B cell (primary cell): ENCODE results near the gene RAI14. TPM values are rescaled to one million over a fixed set of nuclear protein-coding genes. Genes with fewer than 3 reads are reported as not detected.

Experiments
- ATAC-seq: fragments of 200-7000 bp; cut with Tn5 transposase; one replicate; pipeline ENCODE4 v1.10.0; 2021; ENCODE audit warnings: low read depth, mild to moderate bottlenecking, moderate number of reproducible peaks, moderate library complexity
- CTCF ChIA-PET: fragments of 350-600 bp; sonication (Branson Sonifier 250); formaldehyde crosslinking; loops from one replicate; lab custom pipeline; 2021; ENCODE audit warnings: antibody characterized with exemption, inconsistent platforms; lab: Charles Lee
- POLR2A ChIA-PET: fragments of 350-600 bp; sonication (Branson Sonifier 250); formaldehyde crosslinking; loops from one replicate; lab custom pipeline; 2021; ENCODE audit warnings: antibody characterized with exemption; lab: Charles Lee
- DNase-seq: peaks from one replicate; pipeline ENCODE4 v3.0.0; 2013
- H2AFZ ChIP-seq: 2 replicates; pipeline ENCODE4 v1.6.1; 2012; ENCODE audit warnings: mild to moderate bottlenecking, low read depth, low read length; ENCODE audit not compliant: insufficient read depth, poor library complexity, severe bottlenecking
- H3K27ac ChIP-seq, 2 donors: 1 replicate in 1 of 2; 2 replicates in 1 of 2; pipeline ENCODE4 v1.5.1; 2012 to 2013; ENCODE audit warnings: low read length in 2 of 2, mild to moderate bottlenecking in 2 of 2, moderate library complexity in 1 of 2
- H3K27me3 ChIP-seq, 4 experiments: fragments of 200-600 bp in 1 of 4; sonication (generic) in 1 of 4; replicated peaks in 1 of 4; 1 replicate in 2 of 4; 2 replicates in 2 of 4; pipeline versions ENCODE4 v1.6.1 to v1.7.0; 2013 to 2016; ENCODE audit warnings: low read length in 3 of 4, mild to moderate bottlenecking in 2 of 4, mixed read lengths in 1 of 4, moderate library complexity in 1 of 4; ENCODE audit not compliant: insufficient read depth in 4 of 4, control insufficient read depth in 3 of 4; ENCODE audit errors: control extremely low read depth in 1 of 4
- H3K36me3 ChIP-seq, 2 experiments: replicated peaks in 1 of 2; 1 replicate in 1 of 2; 2 replicates in 1 of 2; pipeline versions ENCODE4 v1.6.1 to v1.7.1; 2013; ENCODE audit warnings: low read length in 1 of 2; ENCODE audit not compliant: insufficient read depth in 2 of 2, control insufficient read depth in 1 of 2; ENCODE audit errors: control extremely low read depth in 1 of 2, extremely low read depth in 1 of 2
- H3K4me1 ChIP-seq, 2 donors: fragments of 200-600 bp in 1 of 2; sonication (generic) in 1 of 2; 1 replicate in 1 of 2; 2 replicates in 1 of 2; pipeline versions ENCODE4 v1.5.1 to v1.6.1; 2013 to 2017; ENCODE audit warnings: low read length in 2 of 2; ENCODE audit not compliant: control insufficient read depth in 2 of 2, insufficient read depth in 2 of 2
- H3K4me2 ChIP-seq: replicated peaks from 2 replicates; pipeline ENCODE3; 2012; ENCODE audit warnings: mild to moderate bottlenecking, low read depth, low read length; ENCODE audit not compliant: poor library complexity, severe bottlenecking
- H3K4me3 ChIP-seq, 5 experiments: fragments of 200-600 bp in 1 of 5; sonication (generic) in 1 of 5; 1 replicate in 3 of 5; 2 replicates in 2 of 5; pipeline versions ENCODE4 v1.5.1 to v1.7.0; 2011 to 2016; ENCODE audit warnings: low read length in 4 of 5, mild to moderate bottlenecking in 4 of 5, low read depth in 2 of 5, control low read depth in 1 of 5, moderate library complexity in 1 of 5; ENCODE audit not compliant: insufficient read depth in 1 of 5; ENCODE audit errors: control extremely low read depth in 1 of 5, extremely low read depth in 1 of 5
- H3K79me2 ChIP-seq: fragments of 200-600 bp; sonication (generic); one replicate; pipeline ENCODE4 v1.6.0; 2016; ENCODE audit warnings: low read length; ENCODE audit not compliant: control insufficient read depth, insufficient read depth
- H3K9ac ChIP-seq: fragments of 200-600 bp; sonication (generic); 2 replicates; pipeline ENCODE4 v1.6.1; 2017; ENCODE audit warnings: mild to moderate bottlenecking, low read length, moderate library complexity
- H3K9me3 ChIP-seq, 3 donors: one replicate each; pipeline versions ENCODE4 v1.6.1 to v1.7.1; 2013; ENCODE audit warnings: low read length in 2 of 3; ENCODE audit not compliant: control insufficient read depth in 2 of 3, insufficient read depth in 1 of 3; ENCODE audit errors: control extremely low read depth in 1 of 3
- H4K20me1 ChIP-seq: 2 replicates; pipeline ENCODE4 v1.6.0; 2012; ENCODE audit warnings: mild to moderate bottlenecking, low read length; ENCODE audit not compliant: insufficient read depth, control insufficient read depth, poor library complexity, severe bottlenecking
- H3K27ac Mint-ChIP-seq: one replicate; pipeline ENCODE4 v1.8.0; 2021; ENCODE audit warnings: mixed read lengths
- H3K27me3 Mint-ChIP-seq: one replicate; pipeline ENCODE4 v1.8.0; 2021; ENCODE audit warnings: mixed read lengths
- H3K4me1 Mint-ChIP-seq: one replicate; pipeline ENCODE4 v1.8.0; 2021; ENCODE audit warnings: mixed read lengths
- H3K4me3 Mint-ChIP-seq: one replicate; pipeline ENCODE4 v1.8.0; 2021; ENCODE audit warnings: mixed read lengths
- H3K9me3 Mint-ChIP-seq: one replicate; pipeline ENCODE4 v1.8.0; 2022; ENCODE audit warnings: mixed read lengths; ENCODE audit not compliant: insufficient read depth
- EZH2 ChIP-seq: IDR thresholded peaks from 2 replicates; pipeline ENCODE4 v1.6.1; 2012; ENCODE audit warnings: borderline replicate concordance, low read depth, mild to moderate bottlenecking, moderate library complexity, low read length; ENCODE audit not compliant: insufficient read depth, poor library complexity, severe bottlenecking
- WGBS: methylation state at CpG from one replicate; pipeline ENCODE4 v1.1.5; 2013; ENCODE audit warnings: missing lambda C conversion rate; ENCODE audit not compliant: insufficient coverage; 5-methylcytosine and 5-hydroxymethylcytosine counted together
- intact Hi-C: fragments of 100-400 bp; cut with micrococcal nuclease; formaldehyde crosslinking; loops from one replicate; pipeline ENCODE4 v1.10.0; 2022
- polyA plus RNA-seq: library from polyadenylated mRNA; depleted of rRNA; stranded (reverse); fragments of >200 nt; gene quantifications from 2 replicates; pipeline ENCODE4 v1.2.3, GENCODE V29; 2012
- total RNA-seq, 2 donors: library from RNA; stranded (reverse); fragments of 120-200 nt in 1 of 2; gene quantifications; 1 replicate in 1 of 2; 2 replicates in 1 of 2; pipeline versions ENCODE4 v1.2.3 to v1.2.4, GENCODE V29; 2013 to 2022
- TF ChIP-seq, protein P1 (sequence below): fragments of 200-600 bp; IDR thresholded peaks from one replicate; pipeline ENCODE4 v1.8.0; 2022; ENCODE audit warnings: antibody characterized with exemption, mild to moderate bottlenecking

RAI14 gene
- total and polyA plus RNA-seq, 2 donors (not counting 1 experiment from before 2014, with no cell fraction given), result 0.55 to 1.9 TPM

DNA sequence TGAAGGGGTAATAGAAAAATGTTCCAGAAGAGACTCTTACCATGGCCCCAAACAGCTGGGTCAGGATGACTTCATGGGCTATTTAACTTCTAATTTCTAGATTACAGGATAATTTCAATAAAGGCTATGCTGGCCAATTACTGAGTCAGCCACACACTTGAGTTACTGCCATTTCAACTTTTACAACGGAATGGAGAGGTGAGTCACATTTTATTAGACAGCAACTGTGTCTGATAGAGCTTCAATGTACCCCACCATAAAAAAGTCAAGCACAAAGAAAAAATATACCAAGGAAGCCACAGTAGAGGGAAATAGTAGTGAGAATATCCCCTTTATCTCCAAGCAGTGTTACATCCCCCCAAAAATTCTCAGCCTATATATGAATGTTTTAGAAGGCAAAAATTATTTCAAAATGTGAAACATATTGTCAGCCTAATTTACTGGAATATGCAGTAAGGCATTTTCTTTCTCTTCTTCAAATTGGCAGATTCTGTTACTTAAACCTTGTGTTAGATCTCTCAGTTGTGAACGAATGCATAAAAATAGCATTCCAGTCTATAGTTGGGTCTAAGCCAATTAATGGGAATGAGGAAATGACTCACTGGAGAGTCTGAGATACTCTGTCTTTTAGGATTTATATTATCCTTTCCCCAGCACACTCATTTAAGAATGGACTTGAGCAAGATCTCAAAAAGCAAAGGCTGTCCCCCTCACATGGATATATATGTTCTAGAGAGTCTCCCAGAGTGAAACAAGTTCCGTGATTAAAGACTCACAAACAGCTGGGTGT is 47.1 kb upstream of the RAI14 start:
- CTCF ChIA-PET, result interaction anchor here (0.9 kb wide), 1 partner anchor 81 kb away, joined by 3 read pairs; no protein-coding TSS in a partner anchor
- ATAC-seq, result no peak
- Mint-ChIP-seq H3K4me3 (no peak overlapping the region), H3K4me1 (peaks cover 9% of the 10 kb centered on the region), H3K27me3 (peaks cover 3% of the 10 kb centered on the region), H3K9me3 (no peaks in the 10 kb centered on the region), H3K27ac (no peak overlapping the region)
- DNase-seq, result no peak
- POLR2A ChIA-PET, result no interaction called here
- Histone ChIP-seq H3K27ac (no peak overlapping the region), H3K27me3 (no peaks in the 10 kb centered on the region), H3K4me2 (no peak overlapping the region), H3K79me2 (no peaks in the 10 kb centered on the region), H3K4me3 (no peak overlapping the region), H4K20me1 (no peaks in the 10 kb centered on the region), H3K9me3 (no peaks in the 10 kb centered on the region), H3K36me3 (no peaks in the 10 kb centered on the region), H3K4me1 (no peaks in the 10 kb centered on the region), H2AFZ (no peak overlapping the region), H3K9ac (no peak overlapping the region)
- intact Hi-C loops, result no loop called here
- WGBS, result 100% methylated on average over 1 of the region's 3 CpGs
- TF ChIP-seq, protein P1, sequence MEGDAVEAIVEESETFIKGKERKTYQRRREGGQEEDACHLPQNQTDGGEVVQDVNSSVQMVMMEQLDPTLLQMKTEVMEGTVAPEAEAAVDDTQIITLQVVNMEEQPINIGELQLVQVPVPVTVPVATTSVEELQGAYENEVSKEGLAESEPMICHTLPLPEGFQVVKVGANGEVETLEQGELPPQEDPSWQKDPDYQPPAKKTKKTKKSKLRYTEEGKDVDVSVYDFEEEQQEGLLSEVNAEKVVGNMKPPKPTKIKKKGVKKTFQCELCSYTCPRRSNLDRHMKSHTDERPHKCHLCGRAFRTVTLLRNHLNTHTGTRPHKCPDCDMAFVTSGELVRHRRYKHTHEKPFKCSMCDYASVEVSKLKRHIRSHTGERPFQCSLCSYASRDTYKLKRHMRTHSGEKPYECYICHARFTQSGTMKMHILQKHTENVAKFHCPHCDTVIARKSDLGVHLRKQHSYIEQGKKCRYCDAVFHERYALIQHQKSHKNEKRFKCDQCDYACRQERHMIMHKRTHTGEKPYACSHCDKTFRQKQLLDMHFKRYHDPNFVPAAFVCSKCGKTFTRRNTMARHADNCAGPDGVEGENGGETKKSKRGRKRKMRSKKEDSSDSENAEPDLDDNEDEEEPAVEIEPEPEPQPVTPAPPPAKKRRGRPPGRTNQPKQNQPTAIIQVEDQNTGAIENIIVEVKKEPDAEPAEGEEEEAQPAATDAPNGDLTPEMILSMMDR, result no peak
- TF ChIP-seq EZH2, result no peak

DNA sequence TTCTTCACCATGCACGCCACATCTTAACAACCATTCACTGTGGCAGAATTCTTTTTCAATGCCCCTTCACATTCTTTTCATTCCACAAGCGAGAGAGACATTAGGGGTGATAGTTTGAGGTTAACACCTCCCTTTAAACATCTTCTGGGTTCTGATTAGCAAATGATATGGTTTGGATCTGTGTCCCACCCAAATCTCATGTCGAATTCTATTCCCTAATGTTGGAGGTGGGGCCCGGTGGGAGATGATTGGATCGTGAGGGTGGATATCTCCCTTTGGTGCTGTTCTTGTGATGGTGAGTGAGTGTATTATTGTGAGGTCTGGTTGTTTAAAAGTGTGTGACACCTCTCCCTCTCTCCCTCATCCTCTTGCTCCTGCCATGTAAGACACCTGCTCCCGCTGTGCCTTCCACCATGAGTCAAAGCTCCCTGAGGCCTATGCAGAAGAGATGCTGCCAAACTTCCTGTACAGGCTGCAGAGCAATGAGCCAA is 46.1 kb upstream of the RAI14 start:
- CTCF ChIA-PET, result no interaction called here
- intact Hi-C loops, result no loop called here
- no peak overlapping the region for H3K27ac Mint-ChIP-seq
- 95% methylated on average over 3 of the region's 6 CpGs for WGBS
- H3K4me3 ChIP-seq, result no peak overlapping the region
- POLR2A ChIA-PET, result no interaction called here
- DNase-seq (no peak), ATAC-seq (no peak)
- no peak overlapping the region for H3K9ac ChIP-seq
- no peak overlapping the region for H2AFZ ChIP-seq
- H3K9me3 Mint-ChIP-seq, result no peaks in the 10 kb centered on the region
- no peak overlapping the region for H3K4me3 Mint-ChIP-seq
- H3K36me3 ChIP-seq, result no peaks in the 10 kb centered on the region
- no peak overlapping the region for H3K27ac ChIP-seq
- no peaks in the 10 kb centered on the region for H3K79me2 ChIP-seq
- H3K4me1 ChIP-seq, result no peaks in the 10 kb centered on the region
- TF ChIP-seq, protein P1, result no peak
- peaks cover under 1% of the 10 kb centered on the region for H3K4me1 Mint-ChIP-seq
- H4K20me1 ChIP-seq, result no peaks in the 10 kb centered on the region
- H3K9me3 ChIP-seq, result no peaks in the 10 kb centered on the region
- no peak overlapping the region for H3K4me2 ChIP-seq
- no peaks in the 10 kb centered on the region for H3K27me3 ChIP-seq
- peaks cover 3% of the 10 kb centered on the region for H3K27me3 Mint-ChIP-seq
